ENCODE data around the gene PTP4A2. TPM values are rescaled to one million over a fixed set of nuclear protein-coding genes. Genes with fewer than 3 reads are reported as not detected.
A peak's percentile ranks its signal among the peaks of the same experiment; 100 is the strongest.
"Not testable (repeated sequence)": the region's sequence is repeated elsewhere in the genome, so short reads cannot be mapped to it uniquely, and the experiment has no call there.

The PTP4A2 gene
- polyA plus RNA-seq, 1 donor = 194 TPM

GRCh38 chr1:31951276-31951675 is 13.1 kb upstream of the PTP4A2 start:
- no peak for DNase-seq (ENCODE audit: low read depth)

- DNase-seq (ENCODE audit: low read depth) = no peak
These were observed 11.7 kb upstream of the PTP4A2 start for GRCh38 chr1:31949862-31950261.

DNA sequence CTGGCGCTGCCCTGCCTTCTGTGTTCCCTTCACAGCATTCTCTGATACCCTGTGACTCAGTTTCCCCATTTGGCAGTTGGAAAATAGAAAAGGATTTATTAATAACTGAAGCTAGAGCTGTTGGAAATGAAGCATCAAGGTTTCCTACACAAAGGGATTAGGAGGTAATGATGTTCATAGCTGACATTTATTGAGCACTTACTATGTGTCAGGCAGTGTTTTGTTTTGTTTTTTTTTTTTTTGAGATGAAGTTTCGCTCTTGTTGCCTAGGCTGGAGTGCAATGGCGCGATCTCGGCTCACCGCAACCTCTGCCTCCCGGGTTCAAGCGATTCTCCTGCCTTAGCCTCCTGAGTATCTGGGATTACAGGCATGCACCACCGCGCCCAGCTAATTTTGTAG is 7.5 kb upstream of the PTP4A2 start:
- not testable (repeated sequence) for DNase-seq (ENCODE audit: low read depth)

- DNase-seq (ENCODE audit: low read depth) = peak; percentile 63
These were observed 6.3 kb upstream of the PTP4A2 start for GRCh38 chr1:31944205-31945089.

DNA sequence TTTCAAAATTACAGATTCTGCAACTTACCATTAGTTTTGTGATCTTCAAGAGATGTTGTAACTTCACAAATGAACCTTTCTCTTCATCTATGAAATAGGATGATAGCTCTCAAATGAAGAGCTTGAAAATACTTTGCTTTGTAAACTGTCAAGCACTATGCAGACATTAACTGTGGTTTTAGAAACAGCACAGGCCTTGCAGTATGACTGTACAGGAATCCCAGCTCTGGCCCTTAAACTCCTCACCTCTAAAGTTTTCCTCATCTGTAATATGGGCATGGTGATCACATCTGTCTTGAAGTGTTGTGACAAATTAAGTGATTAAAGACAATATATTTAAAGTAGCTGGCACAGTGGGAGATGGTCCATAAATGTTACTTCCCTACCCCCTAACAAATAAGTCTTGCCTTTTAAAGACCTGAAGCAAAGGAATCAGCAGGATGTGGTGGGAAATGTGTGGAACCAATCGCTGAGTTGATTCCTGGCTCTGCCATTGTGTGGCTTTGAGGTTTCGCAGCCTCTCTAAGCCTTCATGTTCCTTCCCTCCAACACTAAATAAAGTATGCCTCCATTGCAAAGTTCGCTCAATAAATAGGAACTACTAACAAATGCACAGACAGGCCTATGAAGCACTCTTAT is 5.5 kb upstream of the PTP4A2 start:
- DNase-seq (ENCODE audit: low read depth) = no peak

- DNase-seq (ENCODE audit: low read depth) = not testable (repeated sequence)
These were observed 3.9 kb upstream of the PTP4A2 start for GRCh38 chr1:31942061-31942460.

DNA sequence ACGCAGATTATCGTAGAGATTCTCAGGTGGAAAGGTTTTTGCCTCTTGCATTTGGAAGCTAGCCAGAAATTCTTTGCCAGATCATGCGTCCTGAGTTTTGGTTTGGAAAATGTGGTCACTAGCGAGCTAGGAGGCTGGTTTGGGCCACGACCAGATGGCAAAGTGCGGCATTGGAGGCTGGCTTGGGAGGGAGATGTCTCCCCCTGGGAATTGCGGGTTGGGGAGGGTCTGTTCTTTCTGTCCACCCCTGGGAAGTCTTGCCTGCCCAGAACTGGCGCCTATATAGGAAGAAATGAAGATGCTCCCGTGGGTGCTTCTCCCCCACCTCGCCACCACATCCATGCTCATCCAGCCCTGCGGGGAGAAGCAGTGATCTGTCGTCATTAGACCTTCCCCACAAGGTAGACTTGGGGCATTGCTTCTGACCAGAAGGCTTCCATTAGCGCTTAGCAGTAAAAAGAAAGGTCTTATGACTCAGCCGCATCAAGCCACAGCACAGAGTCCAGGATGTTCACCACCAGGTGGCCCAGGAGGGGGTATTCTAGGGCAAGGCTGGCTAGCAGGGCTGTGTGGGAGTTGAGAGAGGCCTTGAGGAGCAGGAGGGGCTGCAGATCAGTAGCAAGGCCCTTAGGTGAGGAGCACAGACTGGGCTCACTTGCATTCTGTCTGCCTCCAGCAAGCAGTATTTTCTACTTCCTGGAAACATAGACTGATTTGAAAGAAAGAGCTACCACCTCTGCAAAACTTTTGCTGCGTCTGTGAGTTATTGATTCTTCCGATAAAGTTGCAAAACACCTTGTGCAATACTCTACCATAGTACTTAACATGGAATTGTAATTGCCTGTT is 1.5 kb upstream of the PTP4A2 start:
- no peak for DNase-seq (ENCODE audit: low read depth)

GRCh38 chr1:31937300-31938183 is 626 bp downstream of the PTP4A2 start:
- no peak for DNase-seq (ENCODE audit: low read depth)

- no peak for DNase-seq (ENCODE audit: low read depth)
These were observed 1.2 kb downstream of the PTP4A2 start for GRCh38 chr1:31936981-31937299.

- no peak for DNase-seq (ENCODE audit: low read depth)
These were observed 1.7 kb downstream of the PTP4A2 start for GRCh38 chr1:31936278-31936980.

DNA sequence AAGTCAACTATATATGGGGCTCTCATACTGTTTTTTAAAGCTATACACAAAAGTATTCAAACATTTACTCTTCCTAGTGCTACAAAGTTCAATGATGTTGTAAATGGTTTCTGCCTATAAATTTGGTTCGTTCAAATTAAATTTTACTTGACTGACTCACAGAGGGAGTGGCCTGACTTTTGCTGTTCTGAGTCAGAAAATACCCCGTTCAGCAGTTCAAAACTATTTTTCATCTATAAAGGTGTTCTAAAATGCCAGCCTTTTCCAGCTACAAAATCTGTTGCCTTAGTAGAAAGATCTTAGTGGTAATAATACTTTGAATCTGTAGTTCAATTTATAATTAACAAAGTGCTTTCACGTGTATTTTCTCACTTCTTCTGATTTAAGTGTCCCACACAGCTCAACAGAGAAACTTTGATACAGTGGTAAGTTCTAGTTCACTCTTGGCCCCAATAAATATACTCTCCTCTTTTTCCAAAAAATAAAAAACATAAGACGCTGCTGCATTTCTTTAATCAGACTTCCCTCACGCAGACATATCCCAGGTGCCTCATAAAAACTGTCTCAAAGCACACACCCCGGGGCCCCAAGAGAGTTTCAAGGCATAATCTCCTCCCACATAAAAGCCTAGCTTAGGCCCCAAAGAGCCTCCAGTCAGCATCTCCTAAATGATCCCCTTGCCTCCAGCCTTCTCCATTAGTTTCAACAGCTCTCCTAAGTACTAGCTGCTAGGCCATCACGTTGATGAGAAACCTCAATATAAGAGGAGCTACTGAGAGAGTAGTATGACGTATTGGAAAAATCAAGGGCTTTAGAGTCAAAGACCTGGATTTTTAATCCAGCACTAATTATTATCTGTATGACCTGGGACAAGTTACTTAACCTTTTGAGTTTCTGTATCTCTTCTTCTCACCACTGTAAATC is 3.2 kb downstream of the PTP4A2 start:
- DNase-seq (ENCODE audit: low read depth) = no peak

DNA sequence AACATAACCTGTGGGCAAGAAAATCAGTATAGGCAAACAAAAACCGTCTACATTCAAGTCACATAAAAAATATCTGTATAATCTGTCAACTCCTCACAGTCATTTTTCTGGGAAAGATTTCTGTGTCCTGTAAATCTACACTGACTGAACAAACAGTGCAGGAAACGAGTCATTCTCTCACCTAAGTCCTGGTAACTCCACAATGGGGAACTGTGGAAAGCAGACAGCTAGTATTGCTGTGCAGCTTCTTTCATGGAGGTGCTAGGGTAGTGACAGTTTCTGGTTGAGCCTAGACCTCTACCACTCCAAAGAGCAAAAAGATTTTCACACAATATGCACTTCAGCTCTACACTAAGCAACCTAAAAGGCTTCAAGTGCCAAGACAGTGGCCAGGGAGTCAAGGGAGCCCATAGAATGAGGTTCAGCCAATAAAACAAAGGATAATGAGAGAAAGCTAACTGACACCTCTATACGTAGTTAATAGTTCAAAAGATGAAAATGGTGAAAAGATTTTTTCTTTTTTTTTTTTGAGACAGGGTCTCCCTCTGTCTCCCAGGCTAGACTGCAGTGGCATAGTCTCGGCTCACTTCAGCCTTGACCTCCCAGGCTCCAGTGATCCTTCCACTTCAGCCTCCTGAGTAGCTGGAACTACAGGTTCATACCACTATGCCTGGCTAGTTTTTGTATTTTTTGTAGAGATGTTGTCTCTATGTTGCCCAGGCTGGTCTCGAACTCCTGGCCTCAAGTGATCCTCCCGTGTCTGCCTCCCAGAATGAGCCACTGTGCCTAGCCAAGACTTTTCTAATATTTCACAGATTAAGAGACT is 5.5 kb downstream of the PTP4A2 start:
- DNase-seq (ENCODE audit: low read depth) = no peak

DNA sequence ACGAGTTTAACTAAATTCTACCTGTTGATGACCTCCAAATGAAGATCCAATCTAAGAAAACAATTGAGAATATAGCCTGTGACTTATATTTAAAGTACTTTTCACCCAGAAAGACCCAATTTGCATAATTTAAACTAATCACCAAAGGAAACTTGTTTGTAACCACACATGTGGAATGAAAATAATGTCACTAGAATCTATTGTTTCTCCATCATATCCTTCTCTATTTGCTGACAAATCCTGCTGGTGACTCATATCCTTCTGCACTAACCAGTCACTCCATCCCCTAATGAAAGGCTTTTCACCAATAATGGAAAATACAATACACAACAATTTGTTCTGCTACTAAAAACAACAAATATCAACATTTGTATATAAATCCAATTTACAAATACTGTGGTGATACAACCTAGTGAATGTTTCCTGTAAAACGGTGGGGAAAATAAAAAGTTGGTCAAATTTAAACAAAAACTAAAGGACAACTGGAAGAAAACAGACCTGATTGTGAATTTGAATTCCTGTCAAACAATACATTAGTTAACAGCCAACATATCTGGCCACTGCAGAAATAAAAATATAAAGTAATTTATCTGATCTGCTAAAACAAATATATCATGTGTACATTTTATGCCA is 6.5 kb downstream of the PTP4A2 start:
- no peak for DNase-seq (ENCODE audit: low read depth)

DNA sequence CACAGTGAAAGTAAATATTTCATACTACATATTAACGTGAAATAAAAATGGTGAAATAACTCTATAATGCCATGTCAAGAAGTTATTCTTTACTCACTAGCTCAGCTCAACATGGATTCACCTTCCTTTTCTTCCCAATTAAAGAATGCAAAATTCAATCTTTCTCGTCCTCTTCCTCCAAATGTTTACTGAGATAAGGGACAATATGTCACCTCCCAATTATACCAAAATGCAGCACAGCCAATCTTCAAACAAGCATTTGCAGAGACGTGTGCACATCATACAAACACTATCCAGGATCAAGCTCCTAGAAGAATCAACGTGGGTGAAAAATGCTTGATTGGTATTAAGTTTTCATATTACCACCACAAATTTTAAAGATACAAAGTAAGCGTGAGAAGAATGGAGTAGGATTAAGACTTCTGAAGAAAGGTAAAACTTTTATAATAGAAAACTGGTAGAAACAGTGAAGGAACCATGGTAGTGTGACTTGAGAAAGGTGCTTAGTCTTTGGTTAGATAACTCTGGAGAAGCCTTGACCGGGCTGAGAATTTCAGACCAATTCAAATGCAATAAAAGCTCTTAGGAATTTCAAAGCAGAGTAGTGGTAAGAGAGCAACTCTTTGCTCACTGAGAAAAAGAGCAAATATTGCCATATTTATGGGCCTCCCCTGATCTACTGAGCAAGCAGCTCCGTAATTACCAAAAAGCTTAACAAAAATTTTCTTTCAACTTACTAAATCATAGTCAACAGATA is 7.2 kb downstream of the PTP4A2 start:
- DNase-seq (ENCODE audit: low read depth) = no peak

- no peak for DNase-seq (ENCODE audit: low read depth)
These were observed 10.5 kb downstream of the PTP4A2 start for GRCh38 chr1:31927661-31927980.

- no peak for DNase-seq (ENCODE audit: low read depth)
These were observed 11.1 kb downstream of the PTP4A2 start for GRCh38 chr1:31926853-31927660.

- DNase-seq (ENCODE audit: low read depth) = no peak
These were observed 11.9 kb downstream of the PTP4A2 start for GRCh38 chr1:31926252-31926651.
